ENCODE data around the gene DGAT2.

DNA sequence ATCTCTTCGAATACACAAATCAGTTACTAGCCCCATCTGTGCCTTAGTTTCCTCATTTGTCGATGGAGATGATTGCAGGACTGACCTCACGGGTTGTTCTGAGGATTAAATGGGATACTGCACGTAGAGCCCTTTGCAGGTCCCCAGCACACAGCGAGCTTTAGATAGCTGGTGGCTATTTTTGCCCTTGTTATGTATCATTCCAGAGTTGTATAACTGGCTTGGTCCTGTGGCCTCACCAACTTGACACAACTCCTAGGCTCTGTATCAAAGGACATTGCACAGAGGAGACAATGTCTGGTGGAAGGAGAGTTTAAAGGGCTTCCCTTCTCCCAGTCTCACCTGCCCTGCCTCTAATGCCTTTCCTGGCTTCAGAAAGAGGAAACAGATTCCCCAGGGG lies 22.8 kb upstream of the DGAT2 start:
- TF ChIP-seq POLR2A (IDR thresholded peaks at IDR 0.05; ENCODE audit: low read depth, low read length), result no peak
- no peak for TF ChIP-seq TAF1 (IDR thresholded peaks at IDR 0.05; ENCODE audit: borderline replicate concordance, low read depth, low read length)
